Measurements from ENCODE around the gene SMIM23.

SMIM23 gene

GRCh38 chr5:171766875-171767274 is 18.7 kb upstream of the SMIM23 start:
- Histone ChIP-seq H3K27ac (replicated peaks) (no peak overlapping the region), H3K27me3 (ENCODE audit: insufficient read depth, poor library complexity, severe bottlenecking) (no peaks in the 10 kb centered on the region), H3K4me3 (replicated peaks; ENCODE audit: insufficient read depth, low read length) (no peak overlapping the region)
- TF ChIP-seq CTCF (IDR thresholded peaks at IDR 0.05; ENCODE audit: insufficient read depth, low read length) (no peak), REST (IDR thresholded peaks at IDR 0.05; ENCODE audit: insufficient replicate concordance, low read depth) (no peak), SPI1 (IDR thresholded peaks at IDR 0.05; ENCODE audit: borderline replicate concordance, low read depth) (no peak), POLR2AphosphoS5 (IDR thresholded peaks at IDR 0.05; ENCODE audit: low read depth) (no peak), GABPA (IDR thresholded peaks at IDR 0.05; ENCODE audit: low read depth) (no peak)
- DNase-seq (ENCODE audit: low read depth in 1 of 2, low spot score in 1 of 2), result no peak

GRCh38 chr5:171770153-171770552 is 15.5 kb upstream of the SMIM23 start:
- TF ChIP-seq REST (IDR thresholded peaks at IDR 0.05; ENCODE audit: insufficient replicate concordance, low read depth), result no peak
- TF ChIP-seq SPI1 (IDR thresholded peaks at IDR 0.05; ENCODE audit: borderline replicate concordance, low read depth), result peak; percentile 86; the same call in 1 of the 2 replicates
- no peaks in the 10 kb centered on the region for H3K27me3 ChIP-seq (ENCODE audit: insufficient read depth, poor library complexity, severe bottlenecking)
- peak in 1 of 2 experiments; percentile 67 for DNase-seq (ENCODE audit: low read depth in 1 of 2, low spot score in 1 of 2)
- no peak overlapping the region for H3K27ac ChIP-seq (replicated peaks)
- H3K4me3 ChIP-seq (replicated peaks; ENCODE audit: insufficient read depth, low read length), result no peak overlapping the region

- no peak for DNase-seq (ENCODE audit: low read depth in 1 of 2, low spot score in 1 of 2)
- TF ChIP-seq CTCF (IDR thresholded peaks at IDR 0.05; ENCODE audit: insufficient read depth, low read length) (no peak), SPI1 (IDR thresholded peaks at IDR 0.05; ENCODE audit: borderline replicate concordance, low read depth) (no peak), GABPA (IDR thresholded peaks at IDR 0.05; ENCODE audit: low read depth) (no peak), REST (IDR thresholded peaks at IDR 0.05; ENCODE audit: insufficient replicate concordance, low read depth) (no peak), POLR2AphosphoS5 (IDR thresholded peaks at IDR 0.05; ENCODE audit: low read depth) (no peak)
- H3K27me3 ChIP-seq (ENCODE audit: insufficient read depth, poor library complexity, severe bottlenecking), result no peaks in the 10 kb centered on the region
- no peak overlapping the region for H3K27ac ChIP-seq (replicated peaks)
- no peak overlapping the region for H3K4me3 ChIP-seq (replicated peaks; ENCODE audit: insufficient read depth, low read length)
These were observed 13.8 kb upstream of the SMIM23 start for GRCh38 chr5:171771856-171772255.

- TF ChIP-seq GABPA (IDR thresholded peaks at IDR 0.05; ENCODE audit: low read depth) (no peak), POLR2AphosphoS5 (IDR thresholded peaks at IDR 0.05; ENCODE audit: low read depth) (no peak), REST (IDR thresholded peaks at IDR 0.05; ENCODE audit: insufficient replicate concordance, low read depth) (no peak), SPI1 (IDR thresholded peaks at IDR 0.05; ENCODE audit: borderline replicate concordance, low read depth) (no peak), CTCF (IDR thresholded peaks at IDR 0.05; ENCODE audit: insufficient read depth, low read length) (no peak)
- no peak for DNase-seq (ENCODE audit: low read depth in 1 of 2, low spot score in 1 of 2)
- no peaks in the 10 kb centered on the region for H3K27me3 ChIP-seq (ENCODE audit: insufficient read depth, poor library complexity, severe bottlenecking)
- H3K27ac ChIP-seq (replicated peaks), result no peak overlapping the region
- H3K4me3 ChIP-seq (replicated peaks; ENCODE audit: insufficient read depth, low read length), result no peak overlapping the region
These were observed 12.5 kb upstream of the SMIM23 start for GRCh38 chr5:171773106-171773505.

Data from HL-60 (cell line).